ENCODE data around the gene ZNF764.

The ZNF764 gene

GRCh38 chr16:30570636-30571444 is 12.7 kb upstream of the ZNF764 start:
- DNase-seq (ENCODE audit: low read depth) = no peak

GRCh38 chr16:30569746-30570635 is 11.8 kb upstream of the ZNF764 start:
- DNase-seq (ENCODE audit: low read depth) = no peak

GRCh38 chr16:30569281-30569680 is 11.1 kb upstream of the ZNF764 start:
- no peak for DNase-seq (ENCODE audit: low read depth)

- DNase-seq (ENCODE audit: low read depth) = peak; percentile 78
Observed at GRCh38 chr16:30567991-30568638, 9.9 kb upstream of the ZNF764 start.

- DNase-seq (ENCODE audit: low read depth) = no peak
Observed at GRCh38 chr16:30567160-30567990, 9.2 kb upstream of the ZNF764 start.

- no peak for DNase-seq (ENCODE audit: low read depth)
Observed at GRCh38 chr16:30566531-30566930, 8.4 kb upstream of the ZNF764 start.

- no peak for DNase-seq (ENCODE audit: low read depth)
Observed at GRCh38 chr16:30565984-30566383, 7.8 kb upstream of the ZNF764 start.

GRCh38 chr16:30565526-30565925 is 7.4 kb upstream of the ZNF764 start:
- no peak for DNase-seq (ENCODE audit: low read depth)

- DNase-seq (ENCODE audit: low read depth) = no peak
Observed at GRCh38 chr16:30562021-30562420, 3.8 kb upstream of the ZNF764 start.

GRCh38 chr16:30561089-30561816 is 3.1 kb upstream of the ZNF764 start:
- no peak for DNase-seq (ENCODE audit: low read depth)

- no peak for DNase-seq (ENCODE audit: low read depth)
Observed at GRCh38 chr16:30559690-30560089, 1.5 kb upstream of the ZNF764 start.

- DNase-seq (ENCODE audit: low read depth) = no peak
Observed at GRCh38 chr16:30558789-30559377, 709 bp upstream of the ZNF764 start.

GRCh38 chr16:30557707-30557956 is 542 bp downstream of the ZNF764 start:
- DNase-seq (ENCODE audit: low read depth) = no peak

GRCh38 chr16:30556125-30556473 is 2.1 kb downstream of the ZNF764 start:
- DNase-seq (ENCODE audit: low read depth) = no peak

- DNase-seq (ENCODE audit: low read depth) = no peak
Observed at GRCh38 chr16:30555315-30556124, 2.7 kb downstream of the ZNF764 start.

GRCh38 chr16:30554557-30555314 is 3.4 kb downstream of the ZNF764 start:
- no peak for DNase-seq (ENCODE audit: low read depth)

GRCh38 chr16:30553393-30553899 is 4.7 kb downstream of the ZNF764 start:
- DNase-seq (ENCODE audit: low read depth) = no peak

- DNase-seq (ENCODE audit: low read depth) = no peak
Observed at GRCh38 chr16:30552956-30553355, 5.2 kb downstream of the ZNF764 start.

- no peak for DNase-seq (ENCODE audit: low read depth)
Observed at GRCh38 chr16:30551781-30552180, 6.4 kb downstream of the ZNF764 start.

Measured in GM04504 (cell line).